ENCODE results near the gene CEND1.

DNA sequence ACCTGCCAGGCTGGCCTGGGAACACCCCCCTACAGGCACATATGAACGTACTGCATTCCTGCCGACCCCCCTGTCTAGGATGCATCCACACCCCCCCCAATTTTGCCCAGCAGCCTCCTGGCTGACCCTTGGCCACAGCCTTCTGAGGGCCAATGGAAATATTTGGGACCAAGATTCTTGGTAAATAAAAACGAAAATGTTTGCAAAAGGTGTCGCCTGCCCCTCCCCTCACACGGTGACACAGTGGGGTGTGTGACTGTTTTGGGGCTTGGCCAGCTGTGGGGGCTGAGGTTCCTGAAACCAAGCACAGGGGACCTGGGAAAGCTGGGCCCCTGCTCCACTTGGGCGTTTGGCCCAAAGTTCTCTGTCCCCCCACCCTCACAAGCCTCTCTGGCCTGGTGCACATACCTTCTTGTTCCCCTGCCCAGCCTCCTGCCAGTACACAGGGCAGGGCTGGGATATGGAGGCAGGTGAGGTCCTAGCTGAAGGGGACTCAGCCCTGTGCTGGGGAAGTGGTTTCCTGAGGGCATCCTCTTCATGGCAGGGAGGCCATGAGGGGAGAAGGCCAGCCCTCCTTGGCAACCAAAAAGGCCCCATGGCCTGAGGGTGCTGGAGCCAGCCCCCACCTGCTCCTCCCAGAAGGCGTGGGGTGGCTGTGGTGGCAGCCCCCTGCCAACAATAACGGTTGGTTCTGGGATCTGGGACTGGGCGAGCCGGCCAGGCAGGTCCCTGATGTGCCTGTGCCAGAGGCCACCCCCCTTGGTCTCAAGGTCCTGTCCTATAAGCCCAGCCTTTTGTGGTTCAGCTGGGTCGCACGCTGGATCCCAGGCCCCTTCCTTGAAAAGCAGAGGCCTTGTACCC lies 35.7 kb upstream of the CEND1 start:
- TF ChIP-seq, protein P1, sequence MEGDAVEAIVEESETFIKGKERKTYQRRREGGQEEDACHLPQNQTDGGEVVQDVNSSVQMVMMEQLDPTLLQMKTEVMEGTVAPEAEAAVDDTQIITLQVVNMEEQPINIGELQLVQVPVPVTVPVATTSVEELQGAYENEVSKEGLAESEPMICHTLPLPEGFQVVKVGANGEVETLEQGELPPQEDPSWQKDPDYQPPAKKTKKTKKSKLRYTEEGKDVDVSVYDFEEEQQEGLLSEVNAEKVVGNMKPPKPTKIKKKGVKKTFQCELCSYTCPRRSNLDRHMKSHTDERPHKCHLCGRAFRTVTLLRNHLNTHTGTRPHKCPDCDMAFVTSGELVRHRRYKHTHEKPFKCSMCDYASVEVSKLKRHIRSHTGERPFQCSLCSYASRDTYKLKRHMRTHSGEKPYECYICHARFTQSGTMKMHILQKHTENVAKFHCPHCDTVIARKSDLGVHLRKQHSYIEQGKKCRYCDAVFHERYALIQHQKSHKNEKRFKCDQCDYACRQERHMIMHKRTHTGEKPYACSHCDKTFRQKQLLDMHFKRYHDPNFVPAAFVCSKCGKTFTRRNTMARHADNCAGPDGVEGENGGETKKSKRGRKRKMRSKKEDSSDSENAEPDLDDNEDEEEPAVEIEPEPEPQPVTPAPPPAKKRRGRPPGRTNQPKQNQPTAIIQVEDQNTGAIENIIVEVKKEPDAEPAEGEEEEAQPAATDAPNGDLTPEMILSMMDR (IDR thresholded peaks at IDR 0.05), result no peak
- TF ChIP-seq POLR2A (IDR thresholded peaks at IDR 0.05) (no peak), POLR2AphosphoS5 (IDR thresholded peaks at IDR 0.05) (no peak)

Data from prostate gland (tissue), 2 donors.